Measurements from ENCODE around the gene NOPCHAP1. TPM values are rescaled to one million over a fixed set of nuclear protein-coding genes. Genes with fewer than 3 reads are reported as not detected.

The NOPCHAP1 gene
- total and polyA plus RNA-seq, 2 of the 8 experiments (the other 6 are each of a cell fraction or from before 2014, with no cell fraction given): 14.9 to 39.5 TPM

- no peak for TF ChIP-seq FOSL1 (IDR thresholded peaks at IDR 0.05; ENCODE audit: insufficient read depth, low read depth, low read length)
- TF ChIP-seq KDM1A (IDR thresholded peaks at IDR 0.05; ENCODE audit: borderline replicate concordance, low read length): no peak
- TF ChIP-seq SP2 (IDR thresholded peaks at IDR 0.05; ENCODE audit: low read length): no peak
Measured at GRCh38 chr12:104991565-104992128, 5.5 kb downstream of the NOPCHAP1 start (continued).
